Measurements from ENCODE around the gene KBTBD2. TPM values are rescaled to one million over a fixed set of nuclear protein-coding genes. Genes with fewer than 3 reads are reported as not detected.

Gene KBTBD2
- polyA plus RNA-seq, 1 donor from 2014 or later: 70.1 TPM

DNA sequence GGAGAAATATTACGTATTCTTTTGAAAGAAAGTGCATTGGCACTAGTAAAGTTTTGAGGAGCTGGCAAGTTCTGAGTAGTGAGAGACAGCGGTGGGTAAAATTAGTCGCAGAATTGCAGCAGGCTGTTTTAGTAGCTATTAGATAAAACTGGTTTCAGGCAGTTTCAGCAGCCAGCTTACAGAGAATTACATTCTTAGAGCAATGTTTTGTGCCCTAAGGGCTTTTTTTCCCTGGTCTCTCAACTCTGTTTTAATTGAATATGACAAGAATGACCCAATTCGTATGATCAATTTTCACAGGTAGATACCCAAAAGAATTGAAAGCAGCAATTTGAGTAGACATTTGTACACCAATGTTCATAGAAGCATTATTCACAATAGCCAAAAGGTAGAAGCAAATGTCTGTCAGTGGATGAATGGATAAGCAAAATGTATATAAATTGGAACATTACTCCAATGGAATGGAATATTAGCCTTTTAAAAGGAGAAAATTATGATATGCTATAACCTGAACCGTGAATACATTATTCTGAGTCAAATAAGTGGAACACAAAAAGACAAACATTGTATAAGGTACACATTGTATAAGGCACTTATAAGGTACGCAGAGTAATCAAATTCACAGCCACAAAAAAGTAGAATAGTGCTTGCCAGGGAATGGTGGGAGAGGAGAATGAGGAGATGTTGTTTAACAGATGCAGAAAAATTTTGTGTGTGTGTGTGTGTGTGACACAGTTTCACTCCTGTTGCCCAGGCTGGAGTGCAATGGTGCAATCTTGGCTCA, 5.2 kb upstream of the KBTBD2 start:
- Histone ChIP-seq H4K20me1 (ENCODE audit: insufficient read depth) (no peaks in the 10 kb centered on the region), H3K27ac (ENCODE audit: low read length) (peak overlapping the region; percentile 88), H3F3A (ENCODE audit: insufficient read depth, low read length, poor library complexity, severe bottlenecking) (peaks cover 7% of the 10 kb centered on the region), H3K36me3 (ENCODE audit: insufficient read depth, low read length) (no peaks in the 10 kb centered on the region), H2AFZ (ENCODE audit: low read depth, low read length) (peak overlapping the region; percentile 22), H3K9ac (ENCODE audit: low read length) (peak overlapping the region; percentile 52), H3K4me3 (ENCODE audit: low read length) (no peak overlapping the region), H3K4me2 (ENCODE audit: low read length) (peak overlapping the region; percentile 56), H3K27me3 (ENCODE audit: insufficient read depth, low read depth, low read length) (no peaks in the 10 kb centered on the region), H3K79me2 (replicated peaks; ENCODE audit: insufficient read depth, low read length) (no peaks in the 10 kb centered on the region), H3K9me3 (ENCODE audit: low read length) (no peaks in the 10 kb centered on the region), H3K9me2 (ENCODE audit: insufficient read depth, low read length) (no peaks in the 10 kb centered on the region)
- TF ChIP-seq REST (IDR thresholded peaks at IDR 0.05; ENCODE audit: borderline replicate concordance): no peak
- no peak for TF ChIP-seq SMC3 (conservative IDR thresholded peaks at IDR 0.05; ENCODE audit: poor library complexity)
- TF ChIP-seq EP300 (conservative IDR thresholded peaks at IDR 0.05; ENCODE audit: poor library complexity, severe bottlenecking): no peak
- TF ChIP-seq POLR2AphosphoS5 (IDR thresholded peaks at IDR 0.05): no peak
- no peak for TF ChIP-seq CTCF (IDR thresholded peaks at IDR 0.05; ENCODE audit: poor library complexity, severe bottlenecking)
- no peak for TF ChIP-seq TAF1 (IDR thresholded peaks at IDR 0.05; ENCODE audit: low read depth)
- TF ChIP-seq MXI1 (conservative IDR thresholded peaks at IDR 0.05; ENCODE audit: poor library complexity, severe bottlenecking): no peak
- no peak for TF ChIP-seq RAD21 (conservative IDR thresholded peaks at IDR 0.05)
- no peak for TF ChIP-seq EZH2 (IDR thresholded peaks at IDR 0.05; ENCODE audit: borderline replicate concordance, insufficient read depth, low read length, poor library complexity, severe bottlenecking)

GRCh38 chr7:32894171-32894570, 2.6 kb upstream of the KBTBD2 start:
- no peak overlapping the region for H2AFZ ChIP-seq (ENCODE audit: low read depth, low read length)
- no peaks in the 10 kb centered on the region for H3K9me3 ChIP-seq (ENCODE audit: low read length)
- H3K27ac ChIP-seq (ENCODE audit: low read length): no peak overlapping the region
- H3K79me2 ChIP-seq (replicated peaks; ENCODE audit: insufficient read depth, low read length): peaks cover 18% of the 10 kb centered on the region
- H3K4me2 ChIP-seq (ENCODE audit: low read length): no peak overlapping the region
- no peak overlapping the region for H3K9ac ChIP-seq (ENCODE audit: low read length)
- no peak overlapping the region for H3K4me3 ChIP-seq (ENCODE audit: low read length)
- H4K20me1 ChIP-seq (ENCODE audit: insufficient read depth): no peaks in the 10 kb centered on the region
- H3K36me3 ChIP-seq (ENCODE audit: insufficient read depth, low read length): no peaks in the 10 kb centered on the region
- H3F3A ChIP-seq (ENCODE audit: insufficient read depth, low read length, poor library complexity, severe bottlenecking): peaks cover 7% of the 10 kb centered on the region
- TF ChIP-seq CTCF (IDR thresholded peaks at IDR 0.05; ENCODE audit: poor library complexity, severe bottlenecking) (no peak), EP300 (conservative IDR thresholded peaks at IDR 0.05; ENCODE audit: poor library complexity, severe bottlenecking) (no peak), TAF1 (IDR thresholded peaks at IDR 0.05; ENCODE audit: low read depth) (no peak), REST (IDR thresholded peaks at IDR 0.05; ENCODE audit: borderline replicate concordance) (no peak), SMC3 (conservative IDR thresholded peaks at IDR 0.05; ENCODE audit: poor library complexity) (no peak), MXI1 (conservative IDR thresholded peaks at IDR 0.05; ENCODE audit: poor library complexity, severe bottlenecking) (no peak), POLR2AphosphoS5 (IDR thresholded peaks at IDR 0.05) (no peak), EZH2 (IDR thresholded peaks at IDR 0.05; ENCODE audit: borderline replicate concordance, insufficient read depth, low read length, poor library complexity, severe bottlenecking) (no peak), RAD21 (conservative IDR thresholded peaks at IDR 0.05) (no peak)
- H3K9me2 ChIP-seq (ENCODE audit: insufficient read depth, low read length): no peaks in the 10 kb centered on the region
- H3K27me3 ChIP-seq (ENCODE audit: insufficient read depth, low read depth, low read length): no peaks in the 10 kb centered on the region
